ENCODE results near the gene PGAM2. TPM values are rescaled to one million over a fixed set of nuclear protein-coding genes. Genes with fewer than 3 reads are reported as not detected.

PGAM2 gene
- total RNA-seq, 4 donors from 2014 or later: 2.3 to 5.0 TPM; not detected in 2

DNA sequence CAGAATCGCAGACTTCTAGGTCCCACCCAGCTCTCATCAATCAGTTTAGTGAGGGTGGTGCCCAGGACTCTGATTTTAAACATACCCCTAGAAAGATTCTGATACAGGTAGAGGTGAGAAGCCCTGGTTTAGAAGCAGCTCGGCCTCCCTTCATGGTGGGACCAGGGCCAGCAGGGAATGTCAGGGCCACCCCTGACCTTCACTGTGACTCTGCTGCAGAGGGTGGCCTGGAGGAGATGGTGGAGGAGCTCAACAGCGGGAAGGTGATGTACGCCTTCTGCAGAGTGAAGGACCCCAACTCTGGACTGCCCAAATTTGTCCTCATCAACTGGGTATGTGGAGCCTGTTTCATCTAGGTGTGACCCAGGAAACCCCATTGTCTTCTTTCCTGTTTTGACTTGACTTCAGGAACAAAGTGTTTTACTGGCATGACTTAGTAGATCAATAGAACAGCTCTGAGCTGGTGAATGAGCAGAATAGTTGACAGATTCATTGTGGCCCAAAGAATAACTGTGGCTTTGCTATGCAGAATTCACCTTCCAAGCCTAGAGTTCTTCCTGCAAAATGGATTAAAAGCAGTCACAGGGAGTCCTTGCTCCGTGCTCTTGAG, 13.7 kb downstream of the PGAM2 start:
- Histone ChIP-seq H3K27me3 (no peaks in the 10 kb centered on the region), H3K4me3 (no peak overlapping the region), H3K27ac (no peak overlapping the region), H3K36me3 (peaks cover 68% of the 10 kb centered on the region), H3K9me3 (no peaks in the 10 kb centered on the region), H3K4me1 (peaks cover 6% of the 10 kb centered on the region)
- WGBS: 93% methylated on average over 5 of the region's 5 CpGs
- TF ChIP-seq POLR2AphosphoS5 (IDR thresholded peaks at IDR 0.05) (no peak), EP300 (IDR thresholded peaks at IDR 0.05) (no peak), POLR2A (IDR thresholded peaks at IDR 0.05) (no peak), CTCF (IDR thresholded peaks at IDR 0.05) (no peak)
- DNase-seq (ENCODE audit: low spot score in 2 of 2): peak; percentile 38 to 45

DNA sequence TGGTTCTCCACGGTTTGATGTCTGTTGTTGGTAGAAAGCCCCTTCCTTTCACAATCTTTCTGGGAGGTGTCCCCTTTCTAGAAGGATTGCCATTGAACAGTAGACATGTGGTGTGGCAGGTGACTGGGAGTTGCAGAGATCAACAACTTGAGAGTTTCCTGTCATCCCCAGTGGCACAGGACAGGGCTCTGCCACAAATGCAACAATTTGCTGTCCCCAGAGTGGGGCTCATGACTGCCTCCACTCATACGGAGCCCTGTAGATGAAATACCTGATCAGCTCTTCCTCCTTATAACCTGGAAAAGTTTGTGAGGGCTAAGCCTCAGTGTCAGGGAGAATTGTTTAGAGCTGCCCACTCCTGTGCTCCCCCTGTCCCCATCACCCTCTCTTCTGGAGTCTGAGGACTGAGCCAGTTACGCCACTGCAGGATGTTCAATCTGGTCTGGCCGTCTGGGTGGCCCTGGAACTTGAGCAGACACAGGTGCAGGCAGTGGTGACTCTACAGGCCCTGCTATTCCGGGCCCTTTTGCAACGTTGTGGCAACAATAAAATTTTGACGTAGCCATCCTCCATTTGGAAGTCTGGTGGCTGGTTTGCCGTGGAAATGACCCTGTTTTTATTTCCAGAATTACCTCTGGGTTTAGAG, 14.3 kb downstream of the PGAM2 start:
- TF ChIP-seq EP300 (IDR thresholded peaks at IDR 0.05) (no peak), POLR2A (IDR thresholded peaks at IDR 0.05) (no peak), CTCF (IDR thresholded peaks at IDR 0.05) (no peak), POLR2AphosphoS5 (IDR thresholded peaks at IDR 0.05) (no peak)
- H3K27me3 ChIP-seq: no peaks in the 10 kb centered on the region
- H3K4me1 ChIP-seq: peaks cover 12% of the 10 kb centered on the region
- peaks cover 63% of the 10 kb centered on the region for H3K36me3 ChIP-seq
- no peak overlapping the region for H3K27ac ChIP-seq
- no peaks in the 10 kb centered on the region for H3K9me3 ChIP-seq
- peak in 1 of 2 donors; percentile 54 for DNase-seq (ENCODE audit: low spot score in 2 of 2)
- 79% methylated on average over 8 of the region's 8 CpGs for WGBS
- H3K4me3 ChIP-seq: no peak overlapping the region

DNA sequence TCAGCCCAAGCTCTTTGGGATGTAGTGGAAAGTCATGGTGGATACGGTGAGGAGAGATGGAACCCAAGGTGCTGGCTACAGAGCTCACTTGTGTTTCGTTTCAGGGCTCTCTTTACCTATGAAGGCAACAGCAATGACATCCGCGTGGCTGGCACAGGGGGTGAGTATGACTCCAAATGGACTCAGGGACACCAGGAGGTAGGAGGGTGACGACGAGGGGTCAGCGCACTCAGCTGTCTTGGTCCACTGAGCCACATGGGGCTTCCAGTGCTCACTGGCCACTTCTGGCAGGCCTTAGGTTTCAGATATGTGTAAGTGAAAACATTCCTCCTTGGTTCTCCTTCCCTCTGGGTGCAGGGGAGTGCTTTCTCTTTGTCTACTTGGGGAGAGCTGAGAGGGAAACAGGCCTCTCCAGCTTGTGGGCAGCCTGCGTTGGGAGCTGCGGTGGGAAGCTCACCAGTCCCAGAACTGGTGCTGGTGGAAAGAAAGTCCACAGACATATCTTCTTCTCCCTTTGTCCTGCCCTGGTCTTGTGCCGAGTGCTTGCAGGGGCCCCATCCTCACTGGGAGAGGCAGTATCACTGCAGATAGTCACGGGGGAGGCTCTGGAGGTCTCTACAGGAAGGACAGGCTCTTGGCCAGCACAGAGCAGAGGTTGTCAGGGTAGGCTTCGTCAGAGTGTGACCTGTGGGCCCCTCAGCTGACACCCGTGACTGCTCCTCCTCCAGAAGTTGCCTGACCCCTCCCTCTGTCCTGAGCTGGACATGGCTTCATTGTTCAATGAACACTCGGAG, 15.0 kb downstream of the PGAM2 start:
- peaks cover 58% of the 10 kb centered on the region for H3K36me3 ChIP-seq
- no peak overlapping the region for H3K27ac ChIP-seq

DNA sequence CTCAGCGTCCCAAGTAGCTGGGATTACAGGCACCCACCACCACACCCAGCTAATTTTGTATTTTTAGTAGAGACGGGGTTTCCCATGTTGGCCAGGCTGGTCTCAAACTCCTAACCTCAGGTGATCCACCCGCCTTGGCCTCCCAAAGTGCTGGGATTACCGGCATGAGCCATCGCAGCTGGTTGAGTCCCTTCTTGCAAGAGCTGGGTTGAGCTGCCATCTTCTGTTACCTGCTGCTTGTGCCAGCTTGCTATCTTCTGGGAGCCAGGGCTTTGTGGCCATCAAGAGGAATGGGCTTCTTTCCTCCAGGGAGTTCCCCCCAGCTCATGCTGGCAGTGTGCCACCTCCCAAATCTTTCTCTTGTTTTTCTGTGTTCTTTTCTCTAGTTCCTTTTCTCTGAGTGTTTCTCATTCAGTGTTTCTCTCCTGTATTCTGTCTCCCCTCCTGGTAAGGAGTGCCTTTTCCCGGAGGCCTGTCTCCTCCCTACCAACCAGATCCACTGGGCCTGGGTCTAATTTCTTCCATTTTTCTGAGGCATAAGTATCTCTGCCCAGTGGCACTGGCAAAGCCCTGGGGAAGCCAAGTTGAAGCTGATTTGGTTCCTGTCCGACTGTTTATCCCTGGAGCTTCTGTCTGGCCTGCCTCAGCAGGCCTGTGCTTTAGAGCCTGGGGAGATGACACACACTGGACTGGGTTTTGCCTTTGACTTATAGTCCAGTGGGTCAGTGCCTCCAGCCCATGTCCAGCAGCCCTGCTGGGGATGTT, 17.2 kb downstream of the PGAM2 start:
- peaks cover 37% of the 10 kb centered on the region for H3K36me3 ChIP-seq
- peaks cover 29% of the 10 kb centered on the region for H3K4me1 ChIP-seq

More for the DNA sequence above, 15.0 kb downstream of the PGAM2 start:
- TF ChIP-seq EP300 (IDR thresholded peaks at IDR 0.05): no peak
- TF ChIP-seq POLR2AphosphoS5 (IDR thresholded peaks at IDR 0.05): no peak
- no peak for TF ChIP-seq POLR2A (IDR thresholded peaks at IDR 0.05)
- no peak for TF ChIP-seq CTCF (IDR thresholded peaks at IDR 0.05)
- Histone ChIP-seq H3K4me3 (no peak overlapping the region), H3K4me1 (peaks cover 19% of the 10 kb centered on the region), H3K9me3 (no peaks in the 10 kb centered on the region), H3K27me3 (no peaks in the 10 kb centered on the region)
- WGBS: 90% methylated on average over 12 of the region's 14 CpGs
- DNase-seq (ENCODE audit: low spot score in 2 of 2): peak; percentile 41 to 52

More for the DNA sequence above, 17.2 kb downstream of the PGAM2 start:
- WGBS: 72% methylated on average over 4 of the region's 7 CpGs
- Histone ChIP-seq H3K9me3 (no peaks in the 10 kb centered on the region), H3K27ac (no peak overlapping the region), H3K27me3 (no peaks in the 10 kb centered on the region), H3K4me3 (no peak overlapping the region)
- DNase-seq (ENCODE audit: low spot score in 2 of 2): peak; percentile 48 to 50
- TF ChIP-seq POLR2AphosphoS5 (IDR thresholded peaks at IDR 0.05) (no peak), EP300 (IDR thresholded peaks at IDR 0.05) (no peak), POLR2A (IDR thresholded peaks at IDR 0.05) (no peak), CTCF (IDR thresholded peaks at IDR 0.05) (no peak)

Measured in suprapubic skin (tissue), 4 donors.